HG03064 (cell line): ENCODE data around the gene PDZD2.
"Not testable (repeated sequence)": the region's sequence is repeated elsewhere in the genome, so short reads cannot be mapped to it uniquely, and the experiment has no call there.

Experiments used
- ATAC-seq: cut with Tn5 transposase; IDR thresholded peaks from one replicate; pipeline ENCODE4 v1.9.1; 2021; ENCODE audit warnings: low read depth; ENCODE audit not compliant: unreplicated experiment

Gene PDZD2

GRCh38 chr5:31682025-31682424 is 43.1 kb downstream of the PDZD2 start:
- ATAC-seq, result no peak

GRCh38 chr5:31682851-31683250 is 43.9 kb downstream of the PDZD2 start:
- no peak for ATAC-seq

- no peak for ATAC-seq
Measured at GRCh38 chr5:31688515-31689092, 49.7 kb downstream of the PDZD2 start.

GRCh38 chr5:31691408-31691807 is 52.5 kb downstream of the PDZD2 start:
- ATAC-seq, result not testable (repeated sequence)

- no peak for ATAC-seq
Measured at GRCh38 chr5:31692561-31693221, 53.8 kb downstream of the PDZD2 start.

GRCh38 chr5:31698673-31699072 is 59.7 kb downstream of the PDZD2 start:
- ATAC-seq, result no peak

- ATAC-seq, result no peak
Measured at GRCh38 chr5:31701642-31702299, 62.8 kb downstream of the PDZD2 start.

GRCh38 chr5:31702712-31703111 is 63.8 kb downstream of the PDZD2 start:
- no peak for ATAC-seq

- ATAC-seq, result no peak
Measured at GRCh38 chr5:31703757-31704156, 64.8 kb downstream of the PDZD2 start.

GRCh38 chr5:31706186-31706585 is 67.3 kb downstream of the PDZD2 start:
- ATAC-seq, result no peak

- no peak for ATAC-seq
Measured at GRCh38 chr5:31707329-31707728, 68.4 kb downstream of the PDZD2 start.

- no peak for ATAC-seq
Measured at GRCh38 chr5:31708089-31708488, 69.2 kb downstream of the PDZD2 start.

GRCh38 chr5:31711363-31711762 is 72.4 kb downstream of the PDZD2 start:
- no peak for ATAC-seq

GRCh38 chr5:31711935-31712592 is 73.1 kb downstream of the PDZD2 start:
- ATAC-seq, result no peak

- no peak for ATAC-seq
Measured at GRCh38 chr5:31717561-31717960, 78.6 kb downstream of the PDZD2 start.

GRCh38 chr5:31720004-31720403 is 81.1 kb downstream of the PDZD2 start:
- no peak for ATAC-seq

- no peak for ATAC-seq
Measured at GRCh38 chr5:31720811-31721345, 81.9 kb downstream of the PDZD2 start.

- no peak for ATAC-seq
Measured at GRCh38 chr5:31722111-31722510, 83.2 kb downstream of the PDZD2 start.

- ATAC-seq, result no peak
Measured at GRCh38 chr5:31725996-31726395, 87.1 kb downstream of the PDZD2 start.

- ATAC-seq, result no peak
Measured at GRCh38 chr5:31726952-31727351, 88.0 kb downstream of the PDZD2 start.

- ATAC-seq, result no peak
Measured at GRCh38 chr5:31728039-31728438, 89.1 kb downstream of the PDZD2 start.
